Choroid plexus epithelial cell (primary cell): Measurements from ENCODE around the gene AP4B1.
A peak's percentile ranks its signal among the peaks of the same experiment; 100 is the strongest.

Experiments used
- DNase-seq: peaks from one replicate; pipeline ENCODE4 v3.0.0-alpha.2; 2010; ENCODE audit warnings: low read depth
- H3K4me3 ChIP-seq: 2 replicates; pipeline ENCODE4 v1.5.1; 2011; ENCODE audit warnings: low read depth, mild to moderate bottlenecking, control low read depth, low read length, moderate library complexity
- CTCF ChIP-seq: conservative IDR thresholded peaks from 2 replicates; pipeline ENCODE4 v1.5.1; 2011; ENCODE audit warnings: low read depth, mild to moderate bottlenecking, control low read depth, inconsistent platforms, low read length, moderate library complexity

AP4B1 gene

DNA sequence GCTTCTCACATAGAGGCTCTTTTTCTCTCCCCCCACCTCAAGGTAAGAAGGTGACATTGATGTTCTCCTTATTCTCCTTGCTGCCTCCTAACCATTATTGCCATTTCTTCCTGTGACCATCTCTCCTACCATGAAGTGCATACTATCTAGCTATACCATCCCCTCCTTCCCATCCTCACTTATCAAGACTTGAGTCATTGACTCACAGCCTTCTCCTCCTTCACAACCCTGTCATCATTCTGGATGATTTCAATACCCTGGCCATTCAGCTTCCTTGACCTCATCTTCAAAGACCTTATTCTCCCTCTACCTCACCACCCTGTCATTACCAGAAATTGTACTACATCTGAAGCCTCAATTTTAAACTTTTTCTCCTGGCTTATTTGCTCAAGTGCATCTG, 13.6 kb upstream of the AP4B1 start:
- no peak overlapping the region for H3K4me3 ChIP-seq
- no peak for DNase-seq
- no peak for TF ChIP-seq CTCF

DNA sequence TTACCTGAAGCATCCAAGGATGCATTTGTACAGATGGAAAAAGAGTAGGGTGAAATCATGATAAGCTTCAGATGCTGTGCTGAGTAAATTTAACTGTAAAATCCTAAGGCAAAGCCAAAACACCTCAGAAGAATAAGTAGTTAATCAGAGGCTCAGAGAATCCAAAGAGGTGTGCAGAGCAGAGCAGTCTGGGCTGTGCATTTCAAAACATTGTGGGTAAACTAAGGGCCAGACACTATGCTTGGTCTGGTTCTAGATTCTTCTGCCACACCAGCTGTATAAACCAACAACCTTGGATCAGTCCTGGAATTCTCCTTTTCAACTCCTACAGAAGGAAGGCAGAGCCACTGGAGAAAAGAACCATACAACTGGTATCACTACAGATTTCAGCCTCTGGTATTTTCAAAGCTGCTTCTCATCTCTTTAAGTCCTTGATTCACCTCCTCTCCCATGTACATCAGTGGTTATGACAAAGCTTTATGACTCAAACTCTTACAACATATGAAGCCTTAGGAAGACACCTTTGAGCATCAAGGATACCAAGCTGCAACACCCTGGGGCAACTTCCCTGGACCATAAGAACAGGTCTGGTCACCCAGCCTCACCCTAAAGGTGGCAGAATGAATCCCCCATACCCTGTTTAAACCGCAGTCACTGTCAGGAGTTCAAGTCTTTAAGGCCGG, 12.9 kb upstream of the AP4B1 start:
- H3K4me3 ChIP-seq = no peak overlapping the region
- no peak for TF ChIP-seq CTCF
- peak; percentile 45 for DNase-seq

- H3K4me3 ChIP-seq = no peak overlapping the region
- no peak for DNase-seq
- TF ChIP-seq CTCF = no peak
Observed at GRCh38 chr1:113916974-113917373, 12.4 kb upstream of the AP4B1 start.

- DNase-seq = no peak
- no peak for TF ChIP-seq CTCF
- no peak overlapping the region for H3K4me3 ChIP-seq
Observed at GRCh38 chr1:113913887-113914664, 9.5 kb upstream of the AP4B1 start.

GRCh38 chr1:113913312-113913668, 8.7 kb upstream of the AP4B1 start:
- H3K4me3 ChIP-seq = no peak overlapping the region

GRCh38 chr1:113912594-113913311, 8.2 kb upstream of the AP4B1 start:
- TF ChIP-seq CTCF = no peak
- H3K4me3 ChIP-seq = no peak overlapping the region
- DNase-seq = peak; percentile 71

More at GRCh38 chr1:113913312-113913668, 8.7 kb upstream of the AP4B1 start:
- no peak for DNase-seq
- no peak for TF ChIP-seq CTCF
